Adrenal gland (tissue), 5 donors: ENCODE data around the gene HEY2.

Source experiments
- POLR2A ChIP-seq, 2 donors: fragments of 450-650 bp; IDR thresholded peaks; one replicate each; pipeline ENCODE4 v1.6.1; 2017; ENCODE audit warnings: antibody characterized with exemption in 2 of 2, mild to moderate bottlenecking in 2 of 2, moderate library complexity in 1 of 2
- TF ChIP-seq, protein P1 (sequence below), 6 experiments: fragments of 450-650 bp in 4 of 6; fragments of 200-600 bp in 2 of 6; sonication (generic) in 1 of 6; IDR thresholded peaks; 1 replicate in 5 of 6; 2 replicates in 1 of 6; pipeline versions ENCODE4 v1.5.1 to v1.8.0; 2016 to 2021; ENCODE audit warnings: antibody characterized with exemption in 6 of 6, mild to moderate bottlenecking in 2 of 6, moderate library complexity in 1 of 6
- donor health status: DM: no; HTN: no; CAD: no.

DNA sequence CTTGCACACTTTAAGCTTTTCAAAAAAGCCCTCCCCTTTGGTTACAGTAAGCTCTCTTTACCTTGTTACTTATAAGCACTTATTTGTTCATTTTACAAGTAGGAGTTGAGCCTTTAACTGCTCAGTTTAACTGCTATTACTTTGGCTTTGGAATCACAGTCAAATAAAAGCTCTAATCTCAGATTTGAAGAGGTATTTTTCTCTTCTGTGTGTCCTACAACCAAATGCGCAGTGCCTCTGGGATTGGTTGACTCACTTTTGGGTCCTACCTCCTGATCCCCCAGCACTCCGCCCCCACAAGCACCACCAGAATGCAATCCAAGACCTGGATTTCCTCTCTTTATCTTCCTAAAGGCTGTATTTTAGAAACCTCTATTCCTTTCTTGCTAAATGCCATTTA is 43.8 kb downstream of the HEY2 start:
- TF ChIP-seq, protein P1, sequence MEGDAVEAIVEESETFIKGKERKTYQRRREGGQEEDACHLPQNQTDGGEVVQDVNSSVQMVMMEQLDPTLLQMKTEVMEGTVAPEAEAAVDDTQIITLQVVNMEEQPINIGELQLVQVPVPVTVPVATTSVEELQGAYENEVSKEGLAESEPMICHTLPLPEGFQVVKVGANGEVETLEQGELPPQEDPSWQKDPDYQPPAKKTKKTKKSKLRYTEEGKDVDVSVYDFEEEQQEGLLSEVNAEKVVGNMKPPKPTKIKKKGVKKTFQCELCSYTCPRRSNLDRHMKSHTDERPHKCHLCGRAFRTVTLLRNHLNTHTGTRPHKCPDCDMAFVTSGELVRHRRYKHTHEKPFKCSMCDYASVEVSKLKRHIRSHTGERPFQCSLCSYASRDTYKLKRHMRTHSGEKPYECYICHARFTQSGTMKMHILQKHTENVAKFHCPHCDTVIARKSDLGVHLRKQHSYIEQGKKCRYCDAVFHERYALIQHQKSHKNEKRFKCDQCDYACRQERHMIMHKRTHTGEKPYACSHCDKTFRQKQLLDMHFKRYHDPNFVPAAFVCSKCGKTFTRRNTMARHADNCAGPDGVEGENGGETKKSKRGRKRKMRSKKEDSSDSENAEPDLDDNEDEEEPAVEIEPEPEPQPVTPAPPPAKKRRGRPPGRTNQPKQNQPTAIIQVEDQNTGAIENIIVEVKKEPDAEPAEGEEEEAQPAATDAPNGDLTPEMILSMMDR (IDR thresholded peaks at IDR 0.05) = no peak
- TF ChIP-seq POLR2A (IDR thresholded peaks at IDR 0.05) = peak in 1 of 2 donors; percentile 56
